Measurements from ENCODE around the gene MYL12B. TPM values are rescaled to one million over a fixed set of nuclear protein-coding genes. Genes with fewer than 3 reads are reported as not detected.

MYL12B gene
- total RNA-seq, 1 donor, result 415 TPM

- no peak for TF ChIP-seq CTCF (IDR thresholded peaks at IDR 0.05; ENCODE audit: insufficient read depth, low read length)
- no peak overlapping the region for H3K4me3 ChIP-seq (ENCODE audit: low read depth, low read length)
- peak; percentile 60 for DNase-seq (ENCODE audit: low read depth)
These were observed 10.0 kb upstream of the MYL12B start for GRCh38 chr18:3251963-3252277.

- no peak for TF ChIP-seq CTCF (IDR thresholded peaks at IDR 0.05; ENCODE audit: insufficient read depth, low read length)
- no peak overlapping the region for H3K4me3 ChIP-seq (ENCODE audit: low read depth, low read length)
- no peak for DNase-seq (ENCODE audit: low read depth)
These were observed 9.1 kb upstream of the MYL12B start for GRCh38 chr18:3252843-3253242.

- no peak for DNase-seq (ENCODE audit: low read depth)
- no peak overlapping the region for H3K4me3 ChIP-seq (ENCODE audit: low read depth, low read length)
- no peak for TF ChIP-seq CTCF (IDR thresholded peaks at IDR 0.05; ENCODE audit: insufficient read depth, low read length)
These were observed 7.2 kb upstream of the MYL12B start for GRCh38 chr18:3254725-3255124.

GRCh38 chr18:3255611-3256165 lies 6.2 kb upstream of the MYL12B start:
- DNase-seq (ENCODE audit: low read depth), result no peak
- H3K4me3 ChIP-seq (ENCODE audit: low read depth, low read length), result no peak overlapping the region
- TF ChIP-seq CTCF (IDR thresholded peaks at IDR 0.05; ENCODE audit: insufficient read depth, low read length), result no peak

GRCh38 chr18:3256693-3257626 lies 5.0 kb upstream of the MYL12B start:
- no peak for TF ChIP-seq CTCF (IDR thresholded peaks at IDR 0.05; ENCODE audit: insufficient read depth, low read length)
- no peak overlapping the region for H3K4me3 ChIP-seq (ENCODE audit: low read depth, low read length)
- peak; percentile 60 for DNase-seq (ENCODE audit: low read depth)

GRCh38 chr18:3257627-3258120 lies 4.3 kb upstream of the MYL12B start:
- TF ChIP-seq CTCF (IDR thresholded peaks at IDR 0.05; ENCODE audit: insufficient read depth, low read length), result no peak
- DNase-seq (ENCODE audit: low read depth), result no peak
- no peak overlapping the region for H3K4me3 ChIP-seq (ENCODE audit: low read depth, low read length)

All from fibroblast of the aortic adventitia (primary cell).